CD4-positive, alpha-beta T cell treated with Interleukin-17A for 4 hours (primary cell): ENCODE measurements around the gene TCAIM.
"Not testable (repeated sequence)": the region's sequence is repeated elsewhere in the genome, so short reads cannot be mapped to it uniquely, and the experiment has no call there.

Experiments
- DNase-seq: peaks from one replicate; pipeline ENCODE4 v3.0.0-alpha.2; 2020; ENCODE audit warnings: mixed read lengths

The TCAIM gene

GRCh38 chr3:44416031-44417030, 77.8 kb downstream of the TCAIM start:
- no peak for DNase-seq

DNA sequence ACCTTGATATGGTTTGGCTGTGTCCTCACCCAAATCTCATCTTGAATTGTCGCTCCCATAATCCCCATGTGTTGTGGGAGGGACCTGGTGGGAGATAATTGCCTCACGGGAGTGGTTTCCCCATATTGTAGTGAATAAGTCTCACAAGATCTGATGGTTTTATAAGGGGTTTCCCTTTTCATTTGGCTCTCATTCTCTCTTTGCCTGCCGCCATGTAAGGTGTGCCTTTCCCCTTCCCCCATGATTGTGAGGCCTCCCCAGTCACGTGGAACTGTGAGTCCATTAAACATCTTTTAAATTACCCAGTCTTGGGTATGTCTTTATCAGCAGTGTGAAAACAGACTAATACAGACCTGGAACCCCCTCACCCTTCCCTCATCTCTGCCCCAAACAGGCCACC, 79.6 kb downstream of the TCAIM start:
- not testable (repeated sequence) for DNase-seq

GRCh38 chr3:44418549-44418948, 80.0 kb downstream of the TCAIM start:
- DNase-seq: no peak

DNA sequence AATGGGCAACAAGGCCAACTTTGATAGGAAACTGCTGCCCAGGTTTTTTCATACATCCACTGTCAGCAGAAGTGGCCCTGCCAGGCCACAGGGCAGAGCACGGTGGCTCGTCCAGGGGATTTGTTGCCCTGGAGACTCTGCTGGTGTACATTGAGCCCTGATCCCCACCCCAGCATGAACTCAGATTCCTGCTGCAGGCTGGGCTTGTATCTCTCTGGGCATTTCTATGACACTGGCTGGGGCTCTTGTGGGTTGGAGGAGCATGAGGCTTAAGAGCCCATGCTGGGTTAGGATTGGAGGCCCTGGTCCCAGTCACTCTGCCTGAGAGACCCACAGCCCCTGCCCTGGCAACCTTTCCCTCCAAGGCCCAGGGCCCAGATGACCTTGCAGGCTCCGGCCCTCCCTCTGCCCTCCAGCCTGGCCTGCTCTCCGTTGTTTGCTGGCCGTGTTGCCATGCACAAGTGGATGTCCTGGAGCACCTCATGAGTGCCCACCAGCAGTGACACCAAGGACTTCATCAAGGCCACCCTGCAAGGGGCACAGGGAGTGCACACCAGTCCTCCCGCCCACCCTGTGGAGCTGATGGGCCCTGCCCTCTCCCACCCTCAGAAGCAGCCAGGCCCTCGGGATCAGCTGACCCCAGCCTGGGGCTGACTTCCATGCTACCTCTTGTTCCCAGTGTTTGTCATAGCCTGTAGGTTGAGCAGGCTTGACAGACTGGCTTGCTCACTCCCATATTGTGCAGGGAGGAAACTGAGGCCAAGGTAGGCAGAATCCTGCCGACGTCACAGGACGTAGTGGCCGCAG, 80.8 kb downstream of the TCAIM start:
- DNase-seq: no peak

DNA sequence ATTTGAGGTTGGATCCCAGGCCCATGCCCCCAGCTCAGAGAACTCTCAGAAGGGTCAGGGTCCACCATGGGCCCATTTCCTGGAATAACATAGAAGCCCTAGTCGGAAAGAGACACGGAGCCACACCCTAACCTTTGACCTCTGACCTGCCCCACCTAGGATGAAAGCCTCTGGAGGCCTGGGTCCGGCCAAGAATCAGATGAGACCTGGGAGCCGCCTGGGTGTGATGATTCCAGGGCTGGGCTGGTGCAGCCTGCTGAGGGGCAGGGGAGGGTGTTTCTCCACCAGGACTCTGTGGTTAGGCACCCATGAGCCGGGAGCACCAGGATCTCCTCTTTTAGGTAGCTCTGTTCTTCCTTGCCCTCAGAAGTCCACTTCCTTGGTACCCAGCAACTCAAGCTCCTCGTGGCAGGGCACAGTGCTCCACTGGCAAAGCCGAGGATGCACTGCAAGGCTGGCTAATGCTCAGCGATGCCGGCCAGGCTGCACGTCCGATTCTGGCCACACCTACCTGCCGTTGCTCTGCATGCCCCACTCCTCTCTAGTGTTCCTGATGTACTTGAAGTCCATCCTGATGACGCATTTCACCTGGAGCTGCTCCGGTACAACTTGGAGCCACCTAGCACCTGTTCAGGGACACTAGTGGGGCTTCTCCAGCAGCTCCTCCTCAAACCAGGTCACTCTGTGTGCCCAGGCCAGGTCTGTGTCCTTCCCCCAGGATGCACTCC, 81.5 kb downstream of the TCAIM start:
- DNase-seq: no peak

DNA sequence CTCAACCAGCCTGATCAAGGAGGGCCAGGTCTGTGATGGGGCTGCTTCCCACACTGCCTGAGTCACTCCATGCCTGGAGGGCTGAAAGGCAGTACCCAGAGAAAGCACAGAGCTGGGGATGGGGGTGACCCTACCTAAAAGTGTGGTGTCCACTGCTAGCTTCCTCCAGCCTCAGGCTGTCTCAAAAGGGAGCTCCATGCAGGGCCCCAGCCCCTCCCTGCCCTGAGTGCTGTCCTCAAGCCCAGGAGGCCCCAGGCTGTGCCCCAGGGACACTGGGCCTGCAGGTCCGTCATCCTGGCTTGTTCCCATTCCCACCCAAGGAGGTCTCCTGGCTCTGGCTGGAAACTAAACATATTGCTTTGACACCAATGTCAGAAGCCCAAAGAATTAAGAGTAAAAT, 82.1 kb downstream of the TCAIM start:
- DNase-seq: no peak

- no peak for DNase-seq
Measured at GRCh38 chr3:44421280-44421679, 82.7 kb downstream of the TCAIM start.

DNA sequence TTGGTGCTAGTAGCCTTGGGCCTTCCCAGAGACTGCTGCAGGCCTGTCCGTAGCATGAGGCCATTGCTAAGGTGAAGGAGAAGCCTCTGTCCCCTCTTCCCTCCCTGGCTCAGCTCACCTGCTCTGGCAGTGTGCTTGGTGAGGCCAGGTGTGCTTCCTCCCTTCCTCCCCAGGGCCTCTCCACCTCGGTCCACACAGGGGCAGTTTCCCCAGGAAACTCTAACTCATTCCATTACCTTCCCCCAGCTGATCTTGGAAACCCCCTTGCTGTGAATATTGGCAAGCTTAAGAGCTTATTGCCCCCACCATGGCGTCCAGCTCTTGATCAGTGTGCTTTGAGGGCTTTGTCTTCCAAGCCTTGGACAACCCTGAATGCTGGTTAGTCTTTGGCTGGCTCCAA, 86.2 kb downstream of the TCAIM start:
- no peak for DNase-seq

GRCh38 chr3:44427683-44428082, 89.1 kb downstream of the TCAIM start:
- no peak for DNase-seq

- DNase-seq: no peak
Measured at GRCh38 chr3:44428910-44429309, 90.3 kb downstream of the TCAIM start.

- DNase-seq: no peak
Measured at GRCh38 chr3:44429459-44429858, 90.9 kb downstream of the TCAIM start.

DNA sequence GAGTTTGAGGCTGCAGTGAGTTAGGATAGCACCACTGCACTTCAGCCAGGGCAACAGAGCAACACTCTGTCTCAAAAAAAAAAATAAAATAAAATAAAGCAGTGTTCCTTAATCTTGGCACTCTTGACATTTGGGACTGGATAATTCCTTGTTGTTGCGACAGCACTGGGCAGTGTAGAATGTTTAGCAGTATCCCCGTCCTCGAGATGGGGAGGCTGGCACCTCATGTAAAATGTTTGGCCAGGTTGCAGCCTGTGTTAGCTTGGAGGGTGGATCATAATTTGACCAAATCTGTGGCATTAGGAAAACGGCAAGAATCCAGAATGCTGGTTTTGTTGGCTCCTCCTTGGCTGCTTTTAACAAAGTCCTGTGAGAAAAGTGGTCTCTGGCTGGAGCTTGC, 91.9 kb downstream of the TCAIM start:
- no peak for DNase-seq

DNA sequence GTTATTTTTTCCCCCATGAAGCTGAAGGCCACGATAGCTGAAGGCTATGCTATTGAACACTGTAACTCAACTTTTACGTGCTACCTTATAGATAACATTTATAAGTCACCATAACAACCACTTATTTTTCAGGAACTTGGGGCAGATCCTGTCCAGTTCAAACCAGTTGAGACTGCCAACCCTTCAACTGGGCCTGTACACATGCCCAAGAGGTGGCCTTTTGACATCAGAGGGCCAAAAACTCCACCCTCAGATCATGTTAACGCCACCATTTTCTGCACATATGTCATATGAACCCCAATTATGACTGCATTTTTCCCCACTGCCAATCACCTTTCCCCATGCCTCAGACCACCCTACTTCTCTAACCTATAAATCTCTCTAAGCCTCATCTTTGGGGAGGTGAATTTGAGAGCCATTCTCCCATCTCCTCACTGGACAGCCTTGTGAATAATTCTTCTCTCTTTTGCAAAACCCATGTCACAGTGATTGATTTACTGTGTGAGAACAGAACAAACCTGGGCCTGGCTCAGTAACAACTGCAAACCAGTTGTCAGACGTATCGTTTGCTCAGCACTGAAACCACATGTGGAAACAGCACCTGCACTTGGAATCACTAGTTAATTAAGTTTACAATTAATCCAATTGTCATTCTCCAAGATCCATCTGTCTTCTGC, 96.4 kb downstream of the TCAIM start:
- no peak for DNase-seq

DNA sequence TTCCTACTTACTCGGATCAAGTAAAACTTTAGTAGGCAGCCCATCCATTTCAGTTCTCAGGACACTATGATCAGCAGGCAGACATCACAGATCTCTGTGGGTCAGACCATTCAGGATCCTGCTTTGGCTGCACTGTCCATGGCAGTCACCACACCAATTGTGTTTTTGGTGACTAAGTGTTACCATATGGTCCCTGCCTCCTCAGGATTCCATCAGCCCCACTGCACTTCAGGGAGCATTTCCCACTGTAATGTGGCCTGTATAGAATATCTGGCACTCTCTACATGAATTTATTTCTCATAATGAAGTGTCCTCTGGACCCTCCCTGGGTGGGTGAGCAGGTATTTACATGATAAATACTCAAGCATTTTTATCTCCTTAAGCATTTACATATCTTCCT, 97.6 kb downstream of the TCAIM start:
- no peak for DNase-seq

GRCh38 chr3:44437800-44438199, 99.2 kb downstream of the TCAIM start:
- no peak for DNase-seq

DNA sequence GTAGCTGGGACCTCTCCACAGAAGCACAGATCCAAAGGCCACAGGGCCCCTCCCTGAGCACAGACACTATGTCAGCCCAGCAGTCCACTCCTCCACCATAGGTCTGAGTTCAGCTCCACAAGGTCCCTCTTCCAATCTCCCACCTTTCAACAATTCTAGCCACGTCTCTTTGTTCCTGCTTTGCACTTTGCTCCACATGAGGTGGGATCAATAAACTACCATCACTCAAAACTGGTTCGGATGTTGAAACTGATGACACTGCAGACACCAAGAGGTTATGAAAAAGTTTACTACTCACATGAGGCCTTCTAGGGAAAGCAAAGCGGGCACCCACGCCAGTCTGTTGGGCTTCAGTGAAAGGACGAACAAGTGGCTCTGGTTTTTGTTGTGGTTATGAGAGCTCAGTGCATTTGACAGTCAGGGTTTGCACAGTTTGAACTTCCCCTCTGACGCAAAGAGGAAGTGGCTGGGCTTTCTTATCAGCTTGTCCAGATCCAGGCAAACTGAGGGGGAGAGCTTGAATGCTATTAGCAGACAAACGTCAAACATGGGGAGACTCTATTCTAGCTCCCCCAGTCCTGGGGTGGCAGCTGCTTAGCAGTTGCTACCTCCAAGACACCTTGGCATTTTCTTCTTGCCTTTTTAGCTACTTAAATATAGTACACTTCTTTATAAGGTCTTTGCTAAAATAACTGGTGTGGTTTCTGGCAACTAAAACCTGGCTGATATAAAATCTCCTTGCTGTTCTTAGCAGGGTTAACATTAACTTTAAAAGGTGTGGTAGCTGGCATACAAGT, 101.1 kb downstream of the TCAIM start:
- peak; percentile 50 for DNase-seq

- DNase-seq: no peak
Measured at GRCh38 chr3:44442596-44443309, 104.2 kb downstream of the TCAIM start.

DNA sequence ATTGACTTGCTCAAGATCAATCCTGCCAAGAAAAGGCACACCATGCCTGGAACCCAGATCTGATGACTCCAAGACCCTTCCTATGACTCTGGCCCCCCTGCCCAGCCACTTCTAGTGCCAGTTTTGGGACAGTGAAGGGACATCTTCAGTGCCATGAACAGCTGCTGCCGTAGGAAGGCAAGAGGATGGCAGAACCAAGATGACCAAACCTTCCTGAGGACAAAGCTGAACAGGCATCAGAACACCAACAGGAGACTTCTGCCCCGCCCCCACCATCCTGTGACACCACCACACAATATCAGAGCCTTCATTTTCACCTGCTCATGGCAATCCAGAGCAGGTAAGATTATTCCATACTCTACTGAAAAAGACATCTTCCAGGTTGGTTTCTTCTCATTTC, 105.9 kb downstream of the TCAIM start:
- DNase-seq: no peak

DNA sequence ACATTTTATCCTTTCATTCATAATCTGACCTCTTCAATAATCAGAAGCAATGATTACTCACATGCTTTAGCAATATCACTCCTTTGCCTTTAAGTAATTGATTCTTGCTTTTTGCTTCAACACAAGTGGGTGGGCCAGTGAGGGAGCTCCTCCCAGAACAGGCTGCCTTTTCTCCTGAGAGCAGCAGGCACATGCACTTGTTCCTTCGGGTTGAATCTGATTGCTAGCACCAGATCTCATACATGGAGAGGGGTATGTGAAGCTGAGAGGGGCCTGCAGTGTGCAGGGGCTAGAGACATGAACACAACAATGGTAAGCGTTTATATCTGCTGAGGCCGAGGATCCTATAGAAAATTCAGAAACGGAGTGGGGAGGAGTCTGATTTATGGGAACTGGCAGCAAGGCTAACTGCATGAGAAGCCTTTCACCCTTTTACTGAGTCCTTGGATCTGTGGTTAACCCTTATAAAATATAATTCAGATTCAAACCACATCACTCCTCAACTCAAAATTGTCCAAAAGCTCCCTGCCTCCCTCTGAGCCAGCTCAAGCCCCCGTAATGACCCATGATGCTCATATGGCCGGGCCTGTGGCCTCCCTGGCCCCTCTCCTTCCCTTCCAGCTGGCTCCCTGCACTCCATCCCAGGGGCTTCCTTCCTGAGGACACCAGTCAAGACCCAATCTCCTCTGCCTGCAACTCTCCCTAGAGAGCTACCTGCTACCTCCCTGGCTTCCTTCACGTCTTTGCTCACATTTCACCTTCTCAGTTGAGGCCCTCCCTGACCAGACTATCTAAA, 106.5 kb downstream of the TCAIM start:
- DNase-seq: no peak

GRCh38 chr3:44445786-44446185, 107.2 kb downstream of the TCAIM start:
- no peak for DNase-seq
